Measurements from ENCODE around the gene LMO1. TPM values are rescaled to one million over a fixed set of nuclear protein-coding genes. Genes with fewer than 3 reads are reported as not detected.

Gene LMO1
- polyA plus RNA-seq, 3 donors, result not detected

GRCh38 chr11:8258784-8259183 lies 4.9 kb downstream of the LMO1 start:
- peaks cover 5% of the 10 kb centered on the region in 2 donors for H3K9me3 ChIP-seq (replicated peaks in 1 of 2; ENCODE audit: control insufficient read depth in 1 of 2, insufficient read depth in 1 of 2, low read length in 2 of 2)
- H3K27ac ChIP-seq (ENCODE audit: low read depth in 1 of 2, low read length in 2 of 2), result no peak overlapping the region
- intact Hi-C loops (cut with micrococcal nuclease), result no loop called here
- Mint-ChIP-seq H3K4me1 (peaks cover 23% of the 10 kb centered on the region), H3K27me3 (ENCODE audit: low read depth in 3 of 3) (peaks cover 55 to 59% (median 55%) of the 10 kb centered on the region in 3 donors), H3K4me3 (peak overlapping the region in 1 of 2 donors; percentile 46), H3K36me3 (no peaks in the 10 kb centered on the region), H3K9me3 (peaks cover 0 to 5% (median 0%) of the 10 kb centered on the region in 7 donors), H3K27ac (peak overlapping the region in 2 of 7 donors; percentile 74 to 87)
- 44% methylated on average over 6 of the region's 9 CpGs for WGBS (ENCODE audit: insufficient coverage)
- no peak overlapping the region for H3K4me2 ChIP-seq (replicated peaks; ENCODE audit: extremely low read depth, low read length, poor library complexity, severe bottlenecking)
- H3K79me2 ChIP-seq (ENCODE audit: insufficient read depth, low read length), result no peaks in the 10 kb centered on the region
- H3K9ac ChIP-seq (ENCODE audit: insufficient read depth, low read length, poor library complexity, severe bottlenecking), result no peak overlapping the region
- TF ChIP-seq, protein P1, sequence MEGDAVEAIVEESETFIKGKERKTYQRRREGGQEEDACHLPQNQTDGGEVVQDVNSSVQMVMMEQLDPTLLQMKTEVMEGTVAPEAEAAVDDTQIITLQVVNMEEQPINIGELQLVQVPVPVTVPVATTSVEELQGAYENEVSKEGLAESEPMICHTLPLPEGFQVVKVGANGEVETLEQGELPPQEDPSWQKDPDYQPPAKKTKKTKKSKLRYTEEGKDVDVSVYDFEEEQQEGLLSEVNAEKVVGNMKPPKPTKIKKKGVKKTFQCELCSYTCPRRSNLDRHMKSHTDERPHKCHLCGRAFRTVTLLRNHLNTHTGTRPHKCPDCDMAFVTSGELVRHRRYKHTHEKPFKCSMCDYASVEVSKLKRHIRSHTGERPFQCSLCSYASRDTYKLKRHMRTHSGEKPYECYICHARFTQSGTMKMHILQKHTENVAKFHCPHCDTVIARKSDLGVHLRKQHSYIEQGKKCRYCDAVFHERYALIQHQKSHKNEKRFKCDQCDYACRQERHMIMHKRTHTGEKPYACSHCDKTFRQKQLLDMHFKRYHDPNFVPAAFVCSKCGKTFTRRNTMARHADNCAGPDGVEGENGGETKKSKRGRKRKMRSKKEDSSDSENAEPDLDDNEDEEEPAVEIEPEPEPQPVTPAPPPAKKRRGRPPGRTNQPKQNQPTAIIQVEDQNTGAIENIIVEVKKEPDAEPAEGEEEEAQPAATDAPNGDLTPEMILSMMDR (IDR thresholded peaks at IDR 0.05), result no peak
- peaks cover 24 to 40% of the 10 kb centered on the region in 2 donors for H3K27me3 ChIP-seq (ENCODE audit: control insufficient read depth in 2 of 2, insufficient read depth in 2 of 2, low read length in 2 of 2)
- no peaks in the 10 kb centered on the region for H3K36me3 ChIP-seq (replicated peaks in 1 of 2; ENCODE audit: control insufficient read depth in 1 of 2, insufficient read depth in 2 of 2, low read length in 2 of 2)
- H2AFZ ChIP-seq (ENCODE audit: insufficient read depth, low read depth, low read length, poor library complexity, severe bottlenecking), result no peak overlapping the region
- peaks cover 15 to 20% of the 10 kb centered on the region in 2 donors for H3K4me1 ChIP-seq (ENCODE audit: control insufficient read depth in 1 of 2, insufficient read depth in 2 of 2, low read length in 2 of 2)
- DNase-seq, result peak; percentile 21 to 71 (median 52)
- H3K4me3 ChIP-seq (replicated peaks in 1 of 3; ENCODE audit: low read depth in 2 of 3, low read length in 3 of 3), result no peak overlapping the region
- H4K20me1 ChIP-seq (ENCODE audit: insufficient read depth, low read length), result no peaks in the 10 kb centered on the region

GRCh38 chr11:8258289-8258688 lies 5.4 kb downstream of the LMO1 start:
- Histone ChIP-seq H3K4me3 (replicated peaks in 1 of 3; ENCODE audit: low read depth in 2 of 3, low read length in 3 of 3) (no peak overlapping the region), H3K36me3 (replicated peaks in 1 of 2; ENCODE audit: control insufficient read depth in 1 of 2, insufficient read depth in 2 of 2, low read length in 2 of 2) (no peaks in the 10 kb centered on the region), H3K4me2 (replicated peaks; ENCODE audit: extremely low read depth, low read length, poor library complexity, severe bottlenecking) (no peak overlapping the region), H3K9me3 (replicated peaks in 1 of 2; ENCODE audit: control insufficient read depth in 1 of 2, insufficient read depth in 1 of 2, low read length in 2 of 2) (peaks cover 5% of the 10 kb centered on the region in 2 donors), H3K27me3 (ENCODE audit: control insufficient read depth in 2 of 2, insufficient read depth in 2 of 2, low read length in 2 of 2) (peaks cover 19 to 35% of the 10 kb centered on the region in 2 donors), H3K27ac (ENCODE audit: low read depth in 1 of 2, low read length in 2 of 2) (no peak overlapping the region), H3K79me2 (ENCODE audit: insufficient read depth, low read length) (no peaks in the 10 kb centered on the region), H4K20me1 (ENCODE audit: insufficient read depth, low read length) (no peaks in the 10 kb centered on the region), H2AFZ (ENCODE audit: insufficient read depth, low read depth, low read length, poor library complexity, severe bottlenecking) (no peak overlapping the region), H3K9ac (ENCODE audit: insufficient read depth, low read length, poor library complexity, severe bottlenecking) (no peak overlapping the region), H3K4me1 (ENCODE audit: control insufficient read depth in 1 of 2, insufficient read depth in 2 of 2, low read length in 2 of 2) (peaks cover 10 to 15% of the 10 kb centered on the region in 2 donors)
- Mint-ChIP-seq H3K9me3 (peaks cover 0 to 5% (median 0%) of the 10 kb centered on the region in 7 donors), H3K27me3 (ENCODE audit: low read depth in 3 of 3) (peaks cover 50 to 54% (median 50%) of the 10 kb centered on the region in 3 donors), H3K27ac (no peak overlapping the region), H3K36me3 (no peaks in the 10 kb centered on the region), H3K4me1 (peaks cover 18% of the 10 kb centered on the region), H3K4me3 (peak overlapping the region in 1 of 2 donors; percentile 46)
- TF ChIP-seq, protein P1 (IDR thresholded peaks at IDR 0.05), result no peak
- intact Hi-C loops (cut with micrococcal nuclease), result no loop called here
- WGBS (ENCODE audit: insufficient coverage), result 9% methylated on average over 5 of the region's 5 CpGs
- DNase-seq, result peak in 2 of 3 donors; percentile 9 to 17

Measured in CD14-positive monocyte (primary cell).